IPS-20b (cell line): ENCODE data around the gene TMEM255B.

ENCODE experiments used
- H3K27ac ChIP-seq: one replicate; pipeline ENCODE4 v1.5.1; 2013; ENCODE audit warnings: low read length
- H3K27me3 ChIP-seq: 2 replicates; pipeline ENCODE4 v1.6.1; 2013; ENCODE audit warnings: mild to moderate bottlenecking, low read length, inconsistent platforms; ENCODE audit not compliant: insufficient read depth
- H3K36me3 ChIP-seq: 2 replicates; pipeline ENCODE4 v1.6.1; 2013; ENCODE audit warnings: low read depth, mild to moderate bottlenecking, inconsistent platforms, low read length, moderate library complexity; ENCODE audit not compliant: insufficient read depth
- H3K4me1 ChIP-seq: 2 replicates; pipeline ENCODE4 v1.6.1; 2013; ENCODE audit warnings: mild to moderate bottlenecking, control low read depth, inconsistent platforms, low read length, moderate library complexity; ENCODE audit not compliant: insufficient read depth
- H3K4me3 ChIP-seq: 2 replicates; pipeline ENCODE4 v1.5.1; 2013; ENCODE audit warnings: mild to moderate bottlenecking, low read length, inconsistent platforms
- H3K9ac ChIP-seq: 2 replicates; pipeline ENCODE4 v1.6.1; 2013; ENCODE audit warnings: low read depth, mild to moderate bottlenecking, inconsistent platforms, low read length, moderate library complexity
- H3K9me3 ChIP-seq: 2 replicates; pipeline ENCODE4 v1.6.1; 2013; ENCODE audit warnings: mild to moderate bottlenecking, low read depth, low read length, inconsistent platforms; ENCODE audit not compliant: insufficient read depth

The TMEM255B gene

GRCh38 chr13:113737803-113738202 lies 21.2 kb upstream of the TMEM255B start:
- H3K9me3 ChIP-seq = peaks cover 6% of the 10 kb centered on the region; the same call in 1 of the 2 replicates
- H3K27ac ChIP-seq = no peak overlapping the region
- H3K4me3 ChIP-seq = no peak overlapping the region
- H3K4me1 ChIP-seq = peaks cover 5% of the 10 kb centered on the region; the same call in 1 of the 2 replicates
- H3K27me3 ChIP-seq = no peaks in the 10 kb centered on the region
- no peaks in the 10 kb centered on the region for H3K36me3 ChIP-seq
- no peak overlapping the region for H3K9ac ChIP-seq

- no peaks in the 10 kb centered on the region for H3K36me3 ChIP-seq
- no peak overlapping the region for H3K4me3 ChIP-seq
- peaks cover 5% of the 10 kb centered on the region; the same call in 1 of the 2 replicates for H3K4me1 ChIP-seq
Observed at GRCh38 chr13:113739527-113740285, 19.3 kb upstream of the TMEM255B start.

DNA sequence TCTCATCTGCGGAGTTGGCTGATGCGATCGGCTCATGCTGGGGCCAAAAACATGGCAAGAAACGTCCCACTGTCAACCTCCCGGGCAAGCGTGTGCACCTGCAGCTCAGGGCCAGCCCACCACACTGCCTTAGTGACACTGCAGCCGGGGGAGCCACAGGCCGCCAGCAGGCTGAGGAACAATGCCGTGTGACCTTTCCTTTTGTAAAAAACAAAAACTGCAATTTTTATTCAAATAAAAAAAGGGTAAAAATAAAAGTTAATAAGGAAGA lies 18.8 kb upstream of the TMEM255B start:
- H3K4me3 ChIP-seq = no peak overlapping the region
- peaks cover 5% of the 10 kb centered on the region; the same call in 1 of the 2 replicates for H3K4me1 ChIP-seq
- no peaks in the 10 kb centered on the region for H3K27me3 ChIP-seq
- no peak overlapping the region for H3K27ac ChIP-seq
- H3K36me3 ChIP-seq = no peaks in the 10 kb centered on the region
- H3K9ac ChIP-seq = no peak overlapping the region
- no peaks in the 10 kb centered on the region for H3K9me3 ChIP-seq

More at GRCh38 chr13:113739527-113740285, 19.3 kb upstream of the TMEM255B start:
- no peaks in the 10 kb centered on the region for H3K27me3 ChIP-seq
- no peak overlapping the region for H3K9ac ChIP-seq
- no peak overlapping the region for H3K27ac ChIP-seq
- no peaks in the 10 kb centered on the region for H3K9me3 ChIP-seq

DNA sequence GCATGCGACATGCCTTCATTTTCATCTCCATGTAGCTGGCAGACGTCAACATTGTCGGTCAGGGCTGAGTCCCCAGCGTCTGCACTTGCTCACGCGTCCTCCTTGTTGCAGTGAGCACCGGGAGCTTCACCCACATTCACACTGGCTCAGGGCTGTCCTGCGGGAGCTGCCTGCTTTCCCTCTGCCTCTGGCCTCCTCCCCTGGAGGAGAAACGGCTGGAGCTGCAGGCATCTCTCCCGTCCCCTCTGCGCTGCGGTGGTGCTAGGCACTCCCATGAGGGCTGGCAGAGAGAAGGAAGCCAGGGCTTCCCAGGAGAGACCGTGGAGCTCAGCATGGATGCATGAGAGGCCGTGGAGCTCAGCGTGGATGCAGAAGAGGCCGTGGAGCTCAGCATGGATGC lies 18.4 kb upstream of the TMEM255B start:
- Histone ChIP-seq H3K27me3 (no peaks in the 10 kb centered on the region), H3K9ac (no peak overlapping the region), H3K27ac (no peak overlapping the region), H3K9me3 (no peaks in the 10 kb centered on the region), H3K4me3 (no peak overlapping the region), H3K36me3 (no peaks in the 10 kb centered on the region), H3K4me1 (peaks cover 5% of the 10 kb centered on the region; the same call in 1 of the 2 replicates)

GRCh38 chr13:113741191-113741668 lies 17.8 kb upstream of the TMEM255B start:
- H3K27ac ChIP-seq = no peak overlapping the region
- H3K27me3 ChIP-seq = no peaks in the 10 kb centered on the region
- no peak overlapping the region for H3K9ac ChIP-seq
- H3K9me3 ChIP-seq = no peaks in the 10 kb centered on the region
- no peaks in the 10 kb centered on the region for H3K36me3 ChIP-seq
- H3K4me3 ChIP-seq = no peak overlapping the region
- H3K4me1 ChIP-seq = peaks cover 5% of the 10 kb centered on the region; the same call in 1 of the 2 replicates

DNA sequence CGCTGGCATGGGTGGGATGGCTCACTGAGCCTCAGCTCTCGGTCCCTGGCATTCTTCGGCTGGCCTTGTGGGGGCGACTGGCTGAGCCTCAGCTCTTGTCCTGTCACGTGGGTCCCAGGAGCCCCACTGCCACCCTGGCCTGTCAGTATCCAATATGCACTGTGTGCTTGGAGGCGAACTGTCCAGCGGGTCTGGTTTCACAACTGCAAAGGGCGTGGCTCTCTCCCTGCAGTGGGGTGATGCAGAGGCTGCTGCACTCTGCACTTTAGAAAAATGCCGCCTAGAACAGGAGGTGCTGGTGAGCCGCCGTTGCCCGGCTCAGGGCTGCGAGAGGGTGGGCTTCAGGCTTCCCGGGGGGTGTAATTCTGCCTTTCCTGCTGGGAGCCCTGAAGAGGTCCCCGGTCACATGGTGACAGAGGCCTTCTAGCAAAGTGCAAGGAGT lies 17.0 kb upstream of the TMEM255B start:
- H3K27ac ChIP-seq = no peak overlapping the region
- no peaks in the 10 kb centered on the region for H3K9me3 ChIP-seq
- H3K4me3 ChIP-seq = no peak overlapping the region
- no peaks in the 10 kb centered on the region for H3K36me3 ChIP-seq
- no peaks in the 10 kb centered on the region for H3K27me3 ChIP-seq
- H3K9ac ChIP-seq = no peak overlapping the region
- peaks cover 5% of the 10 kb centered on the region; the same call in 1 of the 2 replicates for H3K4me1 ChIP-seq

- Histone ChIP-seq H3K9me3 (no peaks in the 10 kb centered on the region), H3K27ac (no peak overlapping the region), H3K9ac (no peak overlapping the region), H3K36me3 (no peaks in the 10 kb centered on the region), H3K4me1 (peaks cover 5% of the 10 kb centered on the region; the same call in 1 of the 2 replicates), H3K4me3 (no peak overlapping the region), H3K27me3 (no peaks in the 10 kb centered on the region)
Observed at GRCh38 chr13:113742445-113743120, 16.4 kb upstream of the TMEM255B start.

DNA sequence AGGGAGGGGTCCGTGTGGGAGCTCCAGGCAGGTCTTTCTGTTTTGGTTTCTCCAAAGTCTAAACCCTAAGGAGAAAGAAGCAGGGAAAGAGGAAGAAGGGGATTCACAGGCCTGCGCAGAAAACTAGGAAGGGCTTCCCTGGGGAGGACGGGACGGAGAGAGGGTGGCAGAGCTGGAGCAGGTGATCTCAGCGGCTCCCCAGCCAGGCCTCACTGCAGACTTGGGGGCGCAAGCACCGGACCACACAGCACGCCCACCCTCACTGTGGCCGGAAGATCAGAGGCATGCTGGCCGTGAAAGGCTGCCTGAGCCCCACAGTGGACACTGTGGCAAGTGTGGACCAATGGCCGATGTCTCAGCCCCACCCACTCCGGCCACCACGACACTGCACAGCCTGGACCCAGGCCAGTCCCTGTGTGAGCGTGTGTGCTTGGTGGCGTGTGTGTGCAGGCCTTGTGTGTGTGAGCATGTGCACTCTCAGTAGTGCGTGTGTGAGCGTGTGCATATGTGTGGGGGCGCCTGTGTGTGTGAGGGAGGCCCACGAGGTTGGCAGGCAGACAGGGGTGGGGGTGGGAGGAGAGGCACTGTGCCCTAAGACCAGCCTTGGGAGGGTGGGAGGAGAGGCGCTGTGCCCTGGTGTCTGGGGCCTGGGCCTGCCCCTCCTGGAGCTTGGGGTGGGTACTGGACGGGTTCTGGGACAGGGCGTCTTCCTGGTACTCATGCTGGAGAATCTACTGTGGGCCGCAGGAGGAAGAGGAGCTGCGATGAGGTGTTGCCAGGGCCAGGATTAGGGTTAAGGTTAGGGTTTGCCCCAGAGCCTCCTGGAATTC lies 15.4 kb upstream of the TMEM255B start:
- Histone ChIP-seq H3K27ac (no peak overlapping the region), H3K9ac (no peak overlapping the region), H3K4me1 (peaks cover 5% of the 10 kb centered on the region; the same call in 1 of the 2 replicates), H3K9me3 (no peaks in the 10 kb centered on the region), H3K27me3 (no peaks in the 10 kb centered on the region), H3K36me3 (no peaks in the 10 kb centered on the region), H3K4me3 (no peak overlapping the region)

GRCh38 chr13:113744197-113745000 lies 14.6 kb upstream of the TMEM255B start:
- Histone ChIP-seq H3K27ac (no peak overlapping the region), H3K9ac (no peak overlapping the region), H3K4me3 (no peak overlapping the region), H3K4me1 (peaks cover 5% of the 10 kb centered on the region; the same call in 1 of the 2 replicates), H3K36me3 (no peaks in the 10 kb centered on the region), H3K27me3 (no peaks in the 10 kb centered on the region), H3K9me3 (no peaks in the 10 kb centered on the region)

DNA sequence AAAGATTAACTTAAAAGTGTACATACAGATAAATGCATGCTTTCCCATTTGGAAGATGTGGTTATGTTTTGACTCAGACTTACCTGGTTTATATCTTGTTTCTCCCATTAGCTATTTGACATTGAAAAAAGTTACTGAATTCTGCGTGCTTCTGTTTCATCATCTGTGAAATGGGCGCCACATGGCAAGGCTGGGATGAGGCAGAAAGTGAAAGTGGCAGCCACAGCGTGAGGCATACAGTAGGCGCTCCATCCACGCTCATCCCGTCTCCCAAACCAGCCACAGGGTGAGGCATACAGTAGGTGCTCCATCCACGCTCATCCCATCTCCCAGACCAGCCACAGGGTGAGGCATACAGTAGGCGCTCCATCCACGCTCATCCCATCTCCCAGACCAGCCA lies 14.0 kb upstream of the TMEM255B start:
- H3K4me3 ChIP-seq = no peak overlapping the region

More for the DNA sequence above, 14.0 kb upstream of the TMEM255B start:
- Histone ChIP-seq H3K4me1 (peaks cover 5% of the 10 kb centered on the region; the same call in 1 of the 2 replicates), H3K9me3 (no peaks in the 10 kb centered on the region), H3K27ac (no peak overlapping the region), H3K36me3 (no peaks in the 10 kb centered on the region), H3K9ac (no peak overlapping the region), H3K27me3 (no peaks in the 10 kb centered on the region)
